ENCODE results near the gene ART5. TPM values are rescaled to one million over a fixed set of nuclear protein-coding genes. Genes with fewer than 3 reads are reported as not detected.

The ART5 gene
- total RNA-seq, 1 experiment from 2014 or later, result 4.5 TPM

DNA sequence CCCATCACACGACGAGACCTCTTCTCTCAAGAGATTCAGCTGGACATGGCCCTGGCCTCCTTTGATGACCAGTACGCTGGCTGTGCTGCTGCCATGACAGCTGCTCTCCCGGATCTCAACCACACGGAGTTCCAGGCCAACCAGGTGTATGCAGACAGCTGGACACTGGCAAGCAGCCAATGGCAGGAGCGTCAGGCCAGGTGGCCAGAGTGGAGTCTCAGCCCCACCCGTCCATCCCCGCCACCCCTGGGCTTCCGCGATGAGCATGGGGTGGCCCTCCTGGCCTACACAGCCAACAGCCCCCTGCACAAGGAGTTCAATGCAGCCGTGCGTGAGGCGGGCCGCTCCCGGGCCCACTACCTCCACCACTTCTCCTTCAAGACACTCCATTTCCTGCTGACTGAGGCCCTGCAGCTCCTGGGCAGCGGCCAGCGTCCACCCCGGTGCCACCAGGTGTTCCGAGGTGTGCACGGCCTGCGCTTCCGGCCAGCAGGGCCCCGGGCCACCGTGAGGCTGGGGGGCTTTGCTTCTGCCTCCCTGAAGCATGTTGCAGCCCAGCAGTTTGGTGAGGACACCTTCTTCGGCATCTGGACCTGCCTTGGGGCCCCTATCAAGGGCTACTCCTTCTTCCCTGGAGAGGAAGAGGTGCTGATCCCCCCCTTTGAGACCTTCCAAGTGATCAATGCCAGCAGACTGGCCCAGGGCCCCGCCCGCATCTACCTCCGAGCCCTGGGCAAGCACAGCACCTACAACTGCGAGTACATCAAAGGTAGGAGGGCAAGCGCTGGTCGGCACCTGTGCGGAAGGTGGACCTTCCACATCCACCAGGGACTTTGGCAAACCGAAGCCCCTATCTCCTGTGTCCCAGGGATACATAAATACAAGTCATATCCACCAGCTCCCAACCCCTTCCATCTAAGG is 18.1 kb upstream of the ART5 start:
- POLR2A ChIA-PET, result no interaction called here

More for the DNA sequence above, 18.1 kb upstream of the ART5 start:
- CTCF ChIA-PET, result no interaction called here
- TF ChIP-seq ZMAT4 (CRISPR knock-in tag; IDR thresholded peaks at IDR 0.05), result no peak
- TF ChIP-seq, protein P1, sequence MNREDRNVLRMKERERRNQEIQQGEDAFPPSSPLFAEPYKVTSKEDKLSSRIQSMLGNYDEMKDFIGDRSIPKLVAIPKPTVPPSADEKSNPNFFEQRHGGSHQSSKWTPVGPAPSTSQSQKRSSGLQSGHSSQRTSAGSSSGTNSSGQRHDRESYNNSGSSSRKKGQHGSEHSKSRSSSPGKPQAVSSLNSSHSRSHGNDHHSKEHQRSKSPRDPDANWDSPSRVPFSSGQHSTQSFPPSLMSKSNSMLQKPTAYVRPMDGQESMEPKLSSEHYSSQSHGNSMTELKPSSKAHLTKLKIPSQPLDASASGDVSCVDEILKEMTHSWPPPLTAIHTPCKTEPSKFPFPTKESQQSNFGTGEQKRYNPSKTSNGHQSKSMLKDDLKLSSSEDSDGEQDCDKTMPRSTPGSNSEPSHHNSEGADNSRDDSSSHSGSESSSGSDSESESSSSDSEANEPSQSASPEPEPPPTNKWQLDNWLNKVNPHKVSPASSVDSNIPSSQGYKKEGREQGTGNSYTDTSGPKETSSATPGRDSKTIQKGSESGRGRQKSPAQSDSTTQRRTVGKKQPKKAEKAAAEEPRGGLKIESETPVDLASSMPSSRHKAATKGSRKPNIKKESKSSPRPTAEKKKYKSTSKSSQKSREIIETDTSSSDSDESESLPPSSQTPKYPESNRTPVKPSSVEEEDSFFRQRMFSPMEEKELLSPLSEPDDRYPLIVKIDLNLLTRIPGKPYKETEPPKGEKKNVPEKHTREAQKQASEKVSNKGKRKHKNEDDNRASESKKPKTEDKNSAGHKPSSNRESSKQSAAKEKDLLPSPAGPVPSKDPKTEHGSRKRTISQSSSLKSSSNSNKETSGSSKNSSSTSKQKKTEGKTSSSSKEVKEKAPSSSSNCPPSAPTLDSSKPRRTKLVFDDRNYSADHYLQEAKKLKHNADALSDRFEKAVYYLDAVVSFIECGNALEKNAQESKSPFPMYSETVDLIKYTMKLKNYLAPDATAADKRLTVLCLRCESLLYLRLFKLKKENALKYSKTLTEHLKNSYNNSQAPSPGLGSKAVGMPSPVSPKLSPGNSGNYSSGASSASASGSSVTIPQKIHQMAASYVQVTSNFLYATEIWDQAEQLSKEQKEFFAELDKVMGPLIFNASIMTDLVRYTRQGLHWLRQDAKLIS (CRISPR knock-in tag; IDR thresholded peaks at IDR 0.05; ENCODE audit: borderline replicate concordance), result no peak
- TF ChIP-seq TEAD4 (CRISPR knock-in tag; IDR thresholded peaks at IDR 0.05), result no peak
- no peak for TF ChIP-seq ATF1 (CRISPR knock-in tag; IDR thresholded peaks at IDR 0.05)
- TF ChIP-seq, protein P2, sequence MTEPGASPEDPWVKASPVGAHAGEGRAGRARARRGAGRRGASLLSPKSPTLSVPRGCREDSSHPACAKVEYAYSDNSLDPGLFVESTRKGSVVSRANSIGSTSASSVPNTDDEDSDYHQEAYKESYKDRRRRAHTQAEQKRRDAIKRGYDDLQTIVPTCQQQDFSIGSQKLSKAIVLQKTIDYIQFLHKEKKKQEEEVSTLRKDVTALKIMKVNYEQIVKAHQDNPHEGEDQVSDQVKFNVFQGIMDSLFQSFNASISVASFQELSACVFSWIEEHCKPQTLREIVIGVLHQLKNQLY (CRISPR knock-in tag; IDR thresholded peaks at IDR 0.05), result no peak
- no peak for TF ChIP-seq ZNF263 (CRISPR knock-in tag; IDR thresholded peaks at IDR 0.05; ENCODE audit: low read depth)
- no peak for TF ChIP-seq GRHL2 (CRISPR knock-in tag; IDR thresholded peaks at IDR 0.05; ENCODE audit: insufficient replicate concordance, severe bottlenecking)
- TF ChIP-seq NFE2L1 (CRISPR knock-in tag; IDR thresholded peaks at IDR 0.05), result no peak
- no peak for TF ChIP-seq ZNF423 (CRISPR knock-in tag; IDR thresholded peaks at IDR 0.05)
- no peak for TF ChIP-seq JAZF1 (CRISPR knock-in tag; IDR thresholded peaks at IDR 0.05)
- TF ChIP-seq, protein P3, sequence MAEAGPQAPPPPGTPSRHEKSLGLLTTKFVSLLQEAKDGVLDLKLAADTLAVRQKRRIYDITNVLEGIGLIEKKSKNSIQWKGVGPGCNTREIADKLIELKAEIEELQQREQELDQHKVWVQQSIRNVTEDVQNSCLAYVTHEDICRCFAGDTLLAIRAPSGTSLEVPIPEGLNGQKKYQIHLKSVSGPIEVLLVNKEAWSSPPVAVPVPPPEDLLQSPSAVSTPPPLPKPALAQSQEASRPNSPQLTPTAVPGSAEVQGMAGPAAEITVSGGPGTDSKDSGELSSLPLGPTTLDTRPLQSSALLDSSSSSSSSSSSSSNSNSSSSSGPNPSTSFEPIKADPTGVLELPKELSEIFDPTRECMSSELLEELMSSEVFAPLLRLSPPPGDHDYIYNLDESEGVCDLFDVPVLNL (CRISPR knock-in tag; IDR thresholded peaks at IDR 0.05; ENCODE audit: borderline replicate concordance, low read depth), result no peak
- no peak for TF ChIP-seq FOXP1 (CRISPR knock-in tag; IDR thresholded peaks at IDR 0.05; ENCODE audit: borderline replicate concordance)
- TF ChIP-seq FOXK1 (CRISPR knock-in tag; IDR thresholded peaks at IDR 0.05), result no peak
- TF ChIP-seq ZNF281 (CRISPR knock-in tag; IDR thresholded peaks at IDR 0.05), result no peak
- TF ChIP-seq TEAD1 (CRISPR knock-in tag; IDR thresholded peaks at IDR 0.05), result no peak
- Mint-ChIP-seq H3K4me3 (no peak overlapping the region), H3K27me3 (ENCODE audit: low read depth) (no peaks in the 10 kb centered on the region), H3K9me3 (peaks cover 10% of the 10 kb centered on the region; the same call in 1 of the 2 replicates), H3K27ac (no peak overlapping the region), H3K4me1 (no peaks in the 10 kb centered on the region), H3K36me3 (no peaks in the 10 kb centered on the region)
- no peak for DNase-seq (ENCODE audit: low spot score)
- ATAC-seq, result no peak
